ACC112 (cell line): Measurements from ENCODE around the gene PRR15L.
"Not testable (repeated sequence)": the region's sequence is repeated elsewhere in the genome, so short reads cannot be mapped to it uniquely, and the experiment has no call there.

Experiments
- H2AFZ ChIP-seq: fragments of 200-600 bp; sonication (generic); one replicate; pipeline ENCODE4 v1.6.0; 2017; ENCODE audit warnings: antibody characterized with exemption, low read length; ENCODE audit not compliant: unreplicated experiment
- H3K27ac ChIP-seq: fragments of 200-600 bp; sonication (generic); 2 replicates; pipeline ENCODE4 v1.5.1; 2014; ENCODE audit warnings: low read depth, mild to moderate bottlenecking, antibody characterized with exemption, low read length, moderate library complexity
- H3K27me3 ChIP-seq: fragments of 200-600 bp; sonication (generic); 2 replicates; pipeline ENCODE4 v1.6.1; 2014; ENCODE audit warnings: mild to moderate bottlenecking, antibody characterized with exemption, low read length, moderate library complexity, mixed read lengths; ENCODE audit not compliant: insufficient read depth
- H3K36me3 ChIP-seq: fragments of 200-600 bp; sonication (generic); 2 replicates; pipeline ENCODE4 v1.6.1; 2016; ENCODE audit warnings: mild to moderate bottlenecking, antibody characterized with exemption, low read length, moderate library complexity, mixed read lengths; ENCODE audit not compliant: insufficient read depth
- H3K4me1 ChIP-seq: fragments of 200-600 bp; sonication (generic); one replicate; pipeline ENCODE4 v1.6.1; 2016; ENCODE audit warnings: low read length, mixed read lengths; ENCODE audit not compliant: insufficient read depth, unreplicated experiment, control insufficient read depth
- H3K4me3 ChIP-seq: fragments of 200-600 bp; sonication (generic); 2 replicates; pipeline ENCODE4 v1.5.1; 2014; ENCODE audit warnings: mild to moderate bottlenecking, low read depth, low read length
- H3K79me2 ChIP-seq: fragments of 200-600 bp; sonication (generic); one replicate; pipeline ENCODE4 v1.6.0; 2016; ENCODE audit warnings: low read length; ENCODE audit not compliant: control insufficient read depth, unreplicated experiment, insufficient read depth

Gene PRR15L, protein sequence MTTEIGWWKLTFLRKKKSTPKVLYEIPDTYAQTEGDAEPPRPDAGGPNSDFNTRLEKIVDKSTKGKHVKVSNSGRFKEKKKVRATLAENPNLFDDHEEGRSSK

GRCh38 chr17:47957591-47958490 lies at the start of gene PRR15L:
TSS of gene PRR15L (minus strand) at chr17:47957883. CDS start at chr17:47953234, 4,649 bp downstream.
- Histone ChIP-seq H3K4me1 (peaks cover 7% of the 10 kb centered on the region), H3K4me3 (no peak within 1 kb of the TSS), H2AFZ (no peak within 1 kb of the TSS), H3K36me3 (no peaks in the 10 kb centered on the region), H3K27ac (no peak within 1 kb of the TSS), H3K79me2 (no peaks in the 10 kb centered on the region), H3K27me3 (no peaks in the 10 kb centered on the region)

DNA sequence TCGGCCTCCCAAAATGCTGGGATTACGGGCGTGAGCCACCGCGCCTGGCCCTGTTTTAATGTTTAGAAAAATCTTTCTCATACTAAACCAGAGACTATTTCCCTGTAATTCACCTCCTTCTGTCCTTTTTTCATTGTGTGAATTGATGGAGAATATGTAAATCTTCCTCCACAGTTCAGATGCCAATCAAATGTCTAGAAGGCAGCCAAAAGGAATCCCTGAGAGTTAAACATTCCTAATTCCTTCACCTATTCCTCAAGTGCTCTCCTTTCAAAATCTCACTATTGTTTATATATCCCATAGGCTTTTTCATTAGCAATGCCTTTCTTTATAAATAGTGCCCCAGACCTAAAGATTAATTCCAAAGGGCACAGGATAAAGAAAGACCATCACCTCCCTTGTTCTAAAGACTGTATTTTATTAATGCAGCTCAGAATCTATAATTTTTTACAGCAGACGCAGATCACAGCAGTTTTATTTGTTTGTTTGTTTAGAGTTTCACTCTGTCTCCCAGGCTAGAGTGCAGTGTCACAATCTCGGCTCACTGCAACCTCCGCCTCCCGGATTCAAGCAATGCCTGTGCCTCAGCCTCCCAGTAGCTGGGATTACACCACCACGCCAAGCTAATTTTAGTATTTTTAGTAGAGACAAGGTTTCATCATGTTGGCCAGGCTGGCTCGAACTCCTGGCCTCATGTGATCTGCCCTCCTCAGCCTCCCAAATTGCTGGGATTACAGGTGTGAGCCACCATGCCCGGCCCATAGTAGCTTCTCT lies 49.4 kb upstream of the PRR15L start:
- Histone ChIP-seq H3K4me1 (peaks cover 24% of the 10 kb centered on the region), H2AFZ (no peak overlapping the region), H3K27ac (no peak overlapping the region), H3K79me2 (no peaks in the 10 kb centered on the region), H3K4me3 (no peak overlapping the region), H3K36me3 (no peaks in the 10 kb centered on the region), H3K27me3 (no peaks in the 10 kb centered on the region)

DNA sequence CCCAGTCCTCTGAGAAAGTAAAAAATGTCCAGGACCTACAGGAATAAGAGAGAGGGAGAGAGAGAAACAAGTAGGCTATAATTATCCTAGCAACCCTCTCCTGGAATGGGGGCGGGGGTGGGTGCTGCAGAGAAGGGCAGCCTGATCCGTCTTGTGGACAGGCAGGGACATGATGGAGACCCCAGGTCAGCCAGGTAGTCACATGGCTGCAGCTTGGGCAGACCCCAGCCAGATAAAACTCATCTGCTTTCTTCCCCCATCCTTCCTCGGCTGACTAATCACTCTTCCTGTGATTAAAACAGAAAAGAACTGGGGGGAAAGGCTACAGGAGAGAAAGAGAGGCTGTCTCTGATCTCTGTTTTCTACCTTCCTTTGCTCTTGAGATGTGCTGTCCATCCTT lies 47.3 kb upstream of the PRR15L start:
- Histone ChIP-seq H3K4me3 (no peak overlapping the region), H3K4me1 (peaks cover 18% of the 10 kb centered on the region), H3K36me3 (no peaks in the 10 kb centered on the region), H3K27me3 (no peaks in the 10 kb centered on the region), H3K27ac (no peak overlapping the region), H3K79me2 (no peaks in the 10 kb centered on the region), H2AFZ (no peak overlapping the region)

DNA sequence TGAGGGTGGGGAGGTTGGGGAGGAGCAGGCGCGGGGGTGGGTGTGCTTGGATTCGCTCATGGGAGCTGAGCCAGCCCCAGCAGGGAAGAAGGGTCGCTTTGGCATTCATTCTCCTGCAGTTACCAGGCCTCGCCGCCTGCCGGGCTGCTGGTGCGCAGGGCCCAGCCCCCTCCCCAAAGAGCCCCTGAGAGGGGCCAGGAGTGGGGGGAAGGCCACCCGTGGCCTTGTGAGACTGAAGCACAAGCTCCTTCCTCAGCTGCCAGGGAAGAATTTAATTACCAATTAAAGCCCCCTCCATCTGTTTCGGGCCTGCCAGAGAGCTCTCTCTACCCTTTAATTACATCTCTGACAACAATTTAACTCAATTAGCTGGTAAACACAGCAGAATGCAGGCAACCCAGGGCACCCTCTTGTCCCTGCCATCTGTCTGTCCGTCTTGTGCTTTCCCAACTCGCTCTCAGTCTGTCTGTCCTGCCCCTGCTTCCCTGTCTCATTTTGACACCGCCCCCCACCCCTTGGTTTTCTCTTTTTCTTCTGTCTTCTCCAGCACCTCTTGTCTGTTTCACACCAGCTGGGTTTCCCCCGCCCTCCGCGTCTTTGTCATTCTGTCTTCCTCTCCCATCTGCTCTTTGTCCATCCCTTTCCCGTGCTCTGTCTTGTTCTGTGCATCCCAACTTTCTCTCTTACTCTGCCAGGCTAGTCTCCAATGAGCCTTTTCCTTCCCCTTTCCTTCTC lies 45.9 kb upstream of the PRR15L start:
- Histone ChIP-seq H2AFZ (no peak overlapping the region), H3K36me3 (no peaks in the 10 kb centered on the region), H3K79me2 (no peaks in the 10 kb centered on the region), H3K27me3 (no peaks in the 10 kb centered on the region), H3K4me1 (peaks cover 18% of the 10 kb centered on the region), H3K27ac (no peak overlapping the region), H3K4me3 (no peak overlapping the region)

- Histone ChIP-seq H3K27ac (peak overlapping the region; percentile 82), H3K4me3 (no peak overlapping the region), H3K4me1 (peaks cover 18% of the 10 kb centered on the region), H3K79me2 (no peaks in the 10 kb centered on the region), H3K27me3 (no peaks in the 10 kb centered on the region), H2AFZ (peak overlapping the region; percentile 100), H3K36me3 (no peaks in the 10 kb centered on the region)
These were observed 45.3 kb upstream of the PRR15L start for GRCh38 chr17:48002916-48003416.

DNA sequence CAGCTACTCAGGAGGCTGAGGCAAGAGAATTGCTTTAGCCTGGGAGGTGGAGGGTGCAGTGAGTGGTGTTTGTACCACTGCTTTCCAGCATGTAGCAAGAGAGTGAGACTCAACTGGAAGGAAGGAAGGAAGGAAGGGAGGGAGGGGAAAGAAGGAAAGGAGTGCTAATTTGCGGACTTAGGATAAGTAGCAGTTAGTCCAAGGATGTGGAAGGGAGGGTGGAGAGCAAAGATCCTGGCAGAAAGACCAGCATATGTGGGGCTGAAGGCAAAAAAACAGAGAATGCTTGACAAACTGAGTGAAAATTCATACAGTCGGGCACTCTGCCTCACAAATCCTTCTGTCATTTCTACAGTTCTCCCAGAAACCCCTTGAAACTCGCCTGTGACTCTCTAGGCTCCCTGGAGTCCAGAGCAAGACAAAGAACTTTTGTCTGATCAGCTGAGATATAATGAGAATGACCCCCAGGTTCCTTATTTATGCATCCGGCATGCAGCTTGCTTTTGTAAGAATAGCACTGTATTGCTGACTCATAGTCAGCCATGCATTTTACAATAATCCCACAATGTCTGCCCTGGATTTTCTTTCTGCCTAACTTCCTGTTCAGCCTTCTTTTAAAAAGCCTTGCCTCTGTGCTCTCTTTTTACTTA lies 44.7 kb upstream of the PRR15L start:
- H3K4me1 ChIP-seq: peaks cover 18% of the 10 kb centered on the region

DNA sequence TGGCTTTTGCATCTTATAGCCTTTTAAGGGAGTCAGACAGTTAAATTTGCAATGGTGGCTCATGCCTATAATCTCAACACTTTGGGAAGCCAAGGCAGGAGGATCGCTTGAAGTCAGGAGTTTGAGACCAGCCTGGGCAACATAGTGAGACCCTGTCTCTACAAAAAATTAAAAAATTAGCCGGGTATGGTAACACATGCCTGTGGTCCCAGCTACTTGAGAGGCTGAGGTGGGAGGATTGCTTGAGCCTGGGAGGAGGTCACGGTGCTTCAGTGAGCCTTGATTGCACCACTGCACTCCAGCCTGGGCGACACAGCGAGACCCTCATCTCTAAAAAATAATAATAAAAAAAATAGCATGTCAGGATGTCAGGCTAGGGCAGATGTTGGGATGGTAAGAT lies 44.0 kb upstream of the PRR15L start:
- not testable (repeated sequence) for H3K27ac ChIP-seq, H3K36me3 ChIP-seq, H2AFZ ChIP-seq, H3K79me2 ChIP-seq, H3K4me3 ChIP-seq, H3K27me3 ChIP-seq
- peaks cover 18% of the 10 kb centered on the region for H3K4me1 ChIP-seq

More for the DNA sequence above, 44.7 kb upstream of the PRR15L start:
- H3K36me3 ChIP-seq: no peaks in the 10 kb centered on the region
- H3K27me3 ChIP-seq: no peaks in the 10 kb centered on the region
- H3K27ac ChIP-seq: peak overlapping the region; percentile 82
- H3K79me2 ChIP-seq: no peaks in the 10 kb centered on the region
- H2AFZ ChIP-seq: peak overlapping the region; percentile 100
- no peak overlapping the region for H3K4me3 ChIP-seq

DNA sequence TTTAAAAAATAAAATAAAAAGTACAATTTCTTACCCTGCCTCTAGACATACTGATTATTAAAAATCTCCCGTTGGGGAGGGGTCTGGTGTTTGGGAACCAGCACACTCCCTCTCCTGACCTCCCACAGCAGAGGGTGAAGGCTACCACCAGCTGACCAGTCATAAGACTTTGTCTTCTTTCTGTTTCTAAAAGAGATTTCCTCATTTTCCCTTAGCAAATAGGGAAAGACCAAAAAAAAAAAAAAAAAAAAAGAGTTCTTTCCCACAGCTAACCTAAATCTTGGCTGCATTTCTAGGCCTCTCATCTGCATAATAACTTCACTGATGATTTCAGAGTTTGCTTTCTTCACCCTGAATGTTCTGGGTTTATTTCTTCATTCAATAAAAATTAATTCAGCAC lies 43.5 kb upstream of the PRR15L start:
- Histone ChIP-seq H2AFZ (no peak overlapping the region), H3K79me2 (no peaks in the 10 kb centered on the region), H3K4me1 (peaks cover 18% of the 10 kb centered on the region), H3K36me3 (no peaks in the 10 kb centered on the region), H3K4me3 (no peak overlapping the region), H3K27ac (no peak overlapping the region), H3K27me3 (no peaks in the 10 kb centered on the region)

DNA sequence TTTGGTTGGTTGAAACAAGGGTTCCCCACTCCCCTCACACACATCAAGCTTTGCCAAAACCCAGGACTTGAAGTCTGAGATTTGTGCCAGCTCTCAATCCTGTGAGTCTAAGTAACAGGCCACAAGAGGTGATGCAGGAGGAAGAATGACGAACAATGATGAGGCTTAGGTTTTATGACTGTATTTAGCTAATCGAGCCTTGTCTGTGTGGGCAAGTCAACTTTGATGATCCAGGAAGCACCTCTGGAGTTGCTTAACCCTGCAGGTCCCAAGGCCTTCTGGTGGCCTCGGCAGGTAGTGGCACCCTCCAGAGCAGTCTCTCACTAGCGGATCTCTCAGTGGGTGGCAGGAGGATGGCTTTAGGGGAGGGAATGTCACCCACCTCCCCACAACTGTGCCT lies 41.9 kb upstream of the PRR15L start:
- Histone ChIP-seq H3K27ac (no peak overlapping the region), H2AFZ (peak overlapping the region; percentile 27), H3K36me3 (no peaks in the 10 kb centered on the region), H3K79me2 (no peaks in the 10 kb centered on the region), H3K4me3 (no peak overlapping the region), H3K27me3 (no peaks in the 10 kb centered on the region), H3K4me1 (peaks cover 11% of the 10 kb centered on the region)

- H3K79me2 ChIP-seq: no peaks in the 10 kb centered on the region
- no peak overlapping the region for H3K27ac ChIP-seq
- H3K4me3 ChIP-seq: no peak overlapping the region
- H3K4me1 ChIP-seq: peaks cover 10% of the 10 kb centered on the region
- no peak overlapping the region for H2AFZ ChIP-seq
- H3K36me3 ChIP-seq: no peaks in the 10 kb centered on the region
- H3K27me3 ChIP-seq: no peaks in the 10 kb centered on the region
These were observed 40.4 kb upstream of the PRR15L start for GRCh38 chr17:47998044-47998443.
